ENCODE data around the gene SYNPR. TPM values are rescaled to one million over a fixed set of nuclear protein-coding genes. Genes with fewer than 3 reads are reported as not detected.
A peak's percentile ranks its signal among the peaks of the same experiment; 100 is the strongest.

SYNPR gene
- total RNA-seq, 1 experiment from 2014 or later, result not detected

DNA sequence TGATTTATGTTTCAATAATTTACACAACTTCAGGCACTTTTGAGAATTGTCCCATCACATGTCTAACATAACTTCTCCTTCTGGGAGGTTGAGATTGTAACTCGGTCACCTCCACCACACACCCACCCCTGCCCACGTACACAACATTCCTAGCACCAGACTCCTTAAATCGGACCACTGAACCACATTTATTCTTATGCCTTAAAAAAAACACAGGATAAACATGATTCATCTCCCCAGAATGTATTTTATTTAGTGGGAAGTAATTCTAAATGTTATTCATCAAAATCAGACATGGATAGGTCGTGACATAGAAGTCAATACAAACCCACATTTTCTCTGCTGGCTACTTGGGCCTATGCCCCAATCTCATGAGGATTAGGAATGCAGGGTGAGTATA lies 377.4 kb downstream of the SYNPR start:
- POLR2A ChIA-PET, result no interaction called here
- H3K27ac Mint-ChIP-seq (ENCODE audit: unreplicated experiment), result no peak overlapping the region
- CTCF ChIA-PET, result no interaction called here
- Histone ChIP-seq H3K4me1 (no peaks in the 10 kb centered on the region), H3K36me3 (ENCODE audit: control insufficient read depth, insufficient read depth, low read length) (no peaks in the 10 kb centered on the region), H3K9me3 (no peaks in the 10 kb centered on the region), H3K4me3 (ENCODE audit: low read depth, low read length) (no peak overlapping the region), H3K27me3 (replicated peaks; ENCODE audit: control insufficient read depth, insufficient read depth, low read length) (no peaks in the 10 kb centered on the region)
- BruUV-seq (replicated peaks), result no TSS peak
- no peaks in the 10 kb centered on the region for H3K4me1 Mint-ChIP-seq (ENCODE audit: low read depth, unreplicated experiment)
- H3K36me3 Mint-ChIP-seq (ENCODE audit: insufficient read depth, unreplicated experiment), result no peaks in the 10 kb centered on the region
- TF ChIP-seq, protein P1, sequence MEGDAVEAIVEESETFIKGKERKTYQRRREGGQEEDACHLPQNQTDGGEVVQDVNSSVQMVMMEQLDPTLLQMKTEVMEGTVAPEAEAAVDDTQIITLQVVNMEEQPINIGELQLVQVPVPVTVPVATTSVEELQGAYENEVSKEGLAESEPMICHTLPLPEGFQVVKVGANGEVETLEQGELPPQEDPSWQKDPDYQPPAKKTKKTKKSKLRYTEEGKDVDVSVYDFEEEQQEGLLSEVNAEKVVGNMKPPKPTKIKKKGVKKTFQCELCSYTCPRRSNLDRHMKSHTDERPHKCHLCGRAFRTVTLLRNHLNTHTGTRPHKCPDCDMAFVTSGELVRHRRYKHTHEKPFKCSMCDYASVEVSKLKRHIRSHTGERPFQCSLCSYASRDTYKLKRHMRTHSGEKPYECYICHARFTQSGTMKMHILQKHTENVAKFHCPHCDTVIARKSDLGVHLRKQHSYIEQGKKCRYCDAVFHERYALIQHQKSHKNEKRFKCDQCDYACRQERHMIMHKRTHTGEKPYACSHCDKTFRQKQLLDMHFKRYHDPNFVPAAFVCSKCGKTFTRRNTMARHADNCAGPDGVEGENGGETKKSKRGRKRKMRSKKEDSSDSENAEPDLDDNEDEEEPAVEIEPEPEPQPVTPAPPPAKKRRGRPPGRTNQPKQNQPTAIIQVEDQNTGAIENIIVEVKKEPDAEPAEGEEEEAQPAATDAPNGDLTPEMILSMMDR (IDR thresholded peaks at IDR 0.05; ENCODE audit: insufficient read depth in 1 of 2, low read depth in 1 of 2, low read length in 1 of 2, severe bottlenecking in 1 of 2, unreplicated experiment in 1 of 2), result no peak
- DNase-seq, result no peak
- no peak overlapping the region for H3K4me3 Mint-ChIP-seq (ENCODE audit: unreplicated experiment)
- intact Hi-C loops (cut with micrococcal nuclease; ENCODE audit: unreplicated experiment), result no loop called here
- H3K27me3 Mint-ChIP-seq (ENCODE audit: insufficient read depth, unreplicated experiment), result peaks cover 5% of the 10 kb centered on the region
- H3K9me3 Mint-ChIP-seq (ENCODE audit: unreplicated experiment), result no peaks in the 10 kb centered on the region

DNA sequence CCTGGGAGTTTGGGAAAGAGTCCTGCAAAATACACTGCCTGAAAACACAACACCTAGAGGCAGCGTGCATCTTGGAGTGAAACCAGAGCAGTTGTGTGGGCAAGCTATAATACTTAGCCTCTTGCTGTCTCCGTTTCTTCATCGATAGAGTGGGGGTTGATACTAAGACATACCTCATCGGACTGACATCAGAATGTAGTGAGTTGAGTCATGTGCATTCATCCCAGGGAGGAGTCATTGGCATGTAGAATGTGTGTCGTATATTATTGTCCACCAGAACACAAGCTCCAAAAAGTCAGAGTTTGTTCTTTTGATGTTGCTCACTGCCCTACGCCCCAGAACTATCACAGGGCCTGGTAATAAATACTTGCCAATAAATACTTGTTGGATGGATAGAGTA lies 378.7 kb downstream of the SYNPR start:
- no peaks in the 10 kb centered on the region for H3K4me1 ChIP-seq
- no peak overlapping the region for H3K4me3 Mint-ChIP-seq (ENCODE audit: unreplicated experiment)
- H3K27me3 Mint-ChIP-seq (ENCODE audit: insufficient read depth, unreplicated experiment), result peaks cover 5% of the 10 kb centered on the region
- TF ChIP-seq, protein P1 (IDR thresholded peaks at IDR 0.05; ENCODE audit: insufficient read depth in 1 of 2, low read depth in 1 of 2, low read length in 1 of 2, severe bottlenecking in 1 of 2, unreplicated experiment in 1 of 2), result no peak
- no peaks in the 10 kb centered on the region for H3K36me3 ChIP-seq (ENCODE audit: control insufficient read depth, insufficient read depth, low read length)
- H3K27me3 ChIP-seq (replicated peaks; ENCODE audit: control insufficient read depth, insufficient read depth, low read length), result no peaks in the 10 kb centered on the region
- H3K4me3 ChIP-seq (ENCODE audit: low read depth, low read length), result no peak overlapping the region
- intact Hi-C loops (cut with micrococcal nuclease; ENCODE audit: unreplicated experiment), result no loop called here
- CTCF ChIA-PET, result no interaction called here
- no peaks in the 10 kb centered on the region for H3K9me3 ChIP-seq
- DNase-seq, result no peak
- no peaks in the 10 kb centered on the region for H3K9me3 Mint-ChIP-seq (ENCODE audit: unreplicated experiment)
- BruUV-seq (replicated peaks), result no TSS peak
- no peak overlapping the region for H3K27ac Mint-ChIP-seq (ENCODE audit: unreplicated experiment)
- no peaks in the 10 kb centered on the region for H3K36me3 Mint-ChIP-seq (ENCODE audit: insufficient read depth, unreplicated experiment)
- no peaks in the 10 kb centered on the region for H3K4me1 Mint-ChIP-seq (ENCODE audit: low read depth, unreplicated experiment)
- POLR2A ChIA-PET, result no interaction called here

DNA sequence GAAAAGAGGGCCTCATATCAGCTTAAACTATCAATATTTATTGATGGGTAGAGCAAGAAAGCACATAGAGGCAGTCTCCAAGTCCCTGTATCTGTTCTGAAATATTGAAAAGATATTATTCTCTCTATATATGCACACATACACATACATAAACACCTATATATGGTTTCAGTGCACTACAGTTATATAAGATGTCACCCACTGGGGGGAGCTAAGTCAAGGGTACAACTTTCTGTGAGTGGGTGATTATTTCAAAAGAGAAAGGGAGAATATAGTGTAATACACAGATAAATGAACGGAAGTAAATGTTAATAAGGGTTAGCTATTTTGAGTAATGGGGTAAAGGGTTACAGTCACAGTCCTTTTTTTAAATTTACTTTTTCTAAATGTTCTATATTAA lies 383.1 kb downstream of the SYNPR start:
- no peaks in the 10 kb centered on the region for H3K4me1 ChIP-seq
- intact Hi-C loops (cut with micrococcal nuclease; ENCODE audit: unreplicated experiment), result loop anchor here (1.0 kb wide), 1 partner anchor 157 kb away; no protein-coding TSS in a partner anchor

More for the DNA sequence above, 383.1 kb downstream of the SYNPR start:
- Mint-ChIP-seq H3K36me3 (ENCODE audit: insufficient read depth, unreplicated experiment) (no peaks in the 10 kb centered on the region), H3K27me3 (ENCODE audit: insufficient read depth, unreplicated experiment) (peaks cover 5% of the 10 kb centered on the region), H3K27ac (ENCODE audit: unreplicated experiment) (no peak overlapping the region), H3K4me3 (ENCODE audit: unreplicated experiment) (no peak overlapping the region), H3K4me1 (ENCODE audit: low read depth, unreplicated experiment) (no peaks in the 10 kb centered on the region), H3K9me3 (ENCODE audit: unreplicated experiment) (no peaks in the 10 kb centered on the region)
- TF ChIP-seq, protein P1 (IDR thresholded peaks at IDR 0.05; ENCODE audit: insufficient read depth in 1 of 2, low read depth in 1 of 2, low read length in 1 of 2, severe bottlenecking in 1 of 2, unreplicated experiment in 1 of 2), result peak in 1 of 2 experiments; percentile 17
- Histone ChIP-seq H3K9me3 (no peaks in the 10 kb centered on the region), H3K36me3 (ENCODE audit: control insufficient read depth, insufficient read depth, low read length) (no peaks in the 10 kb centered on the region), H3K4me3 (ENCODE audit: low read depth, low read length) (no peak overlapping the region), H3K27me3 (replicated peaks; ENCODE audit: control insufficient read depth, insufficient read depth, low read length) (no peaks in the 10 kb centered on the region)
- ChIA-PET CTCF (interaction anchor here (2.5 to 3.5 kb wide), 2 partner anchors 296 to 310 kb away, joined by 23 to 49 read pairs; no protein-coding TSS in a partner anchor), POLR2A (no interaction called here)
- BruUV-seq (replicated peaks), result no TSS peak
- no peak for DNase-seq
